Cardiac fibroblast (primary cell): Measurements from ENCODE around the gene MRGPRE.

Experiments
- DNase-seq, 2 donors: peaks; one replicate each; pipeline versions ENCODE4 v3.0.0 to v3.0.0-alpha.2; 2010; ENCODE audit warnings: low read depth in 2 of 2
- H3K4me3 ChIP-seq, 2 donors: replicated peaks in 1 of 2; 1 replicate in 1 of 2; 2 replicates in 1 of 2; pipeline ENCODE4 v1.5.1; 2011; ENCODE audit warnings: low read depth in 2 of 2, low read length in 2 of 2, mild to moderate bottlenecking in 2 of 2, moderate library complexity in 1 of 2
- CTCF ChIP-seq: IDR thresholded peaks from one replicate; pipeline ENCODE4 v1.5.1; 2011; ENCODE audit warnings: low read depth, mild to moderate bottlenecking, low read length, inconsistent platforms

The MRGPRE gene

GRCh38 chr11:3224401-3225057 lies 7.7 kb downstream of the MRGPRE start:
- TF ChIP-seq CTCF = no peak
- no peak for DNase-seq
- no peak overlapping the region for H3K4me3 ChIP-seq

- no peak overlapping the region for H3K4me3 ChIP-seq
- no peak for DNase-seq
- TF ChIP-seq CTCF = no peak
Measured at GRCh38 chr11:3223932-3224381, 8.3 kb downstream of the MRGPRE start.

DNA sequence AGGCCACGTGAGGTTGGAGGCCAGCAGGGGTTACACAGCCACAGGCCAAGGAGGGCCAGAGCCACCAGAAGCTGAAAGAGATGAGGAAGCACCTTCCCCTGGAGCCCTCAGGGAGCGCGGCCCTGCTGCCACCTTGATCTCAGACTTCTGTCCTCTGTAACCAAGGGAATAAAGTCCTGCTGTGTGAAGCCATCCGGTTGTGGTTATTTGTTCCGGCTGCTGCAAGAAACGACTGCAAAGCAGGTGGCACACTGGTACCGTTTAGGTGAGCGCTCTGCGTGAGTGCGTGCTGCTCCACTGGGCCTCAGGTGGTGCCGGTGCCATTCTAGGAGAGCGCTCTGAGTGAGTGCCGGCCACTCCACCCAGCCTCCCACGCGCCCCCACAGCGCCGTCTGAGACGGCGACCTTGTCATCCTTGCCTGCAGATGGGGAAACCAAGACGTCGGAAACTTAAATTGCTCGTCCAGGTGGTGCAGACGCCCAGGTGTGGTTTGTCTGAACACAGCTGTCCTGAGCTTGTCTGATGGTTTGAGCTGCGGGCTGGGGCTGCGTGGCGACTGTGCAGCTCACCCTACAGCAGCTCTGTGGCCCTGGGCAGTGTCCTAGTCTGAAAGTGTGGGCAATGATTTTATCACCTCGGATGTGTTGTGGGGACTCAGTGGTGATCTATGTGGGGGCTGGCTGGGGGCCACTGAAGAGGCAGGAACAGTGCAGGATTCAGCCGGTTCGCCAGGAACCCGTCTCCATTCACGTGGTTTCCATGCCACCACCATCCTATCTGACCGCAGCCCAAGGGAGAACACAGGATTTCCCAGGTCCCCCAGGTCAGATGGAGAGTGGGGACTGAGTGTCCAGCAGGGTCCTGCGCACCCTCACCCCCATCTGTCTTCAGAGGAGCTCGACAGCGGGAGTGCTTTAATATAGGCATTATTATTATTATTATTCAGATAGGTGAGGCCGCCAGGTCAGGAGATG lies 9.0 kb downstream of the MRGPRE start:
- DNase-seq = no peak
- no peak overlapping the region for H3K4me3 ChIP-seq
- no peak for TF ChIP-seq CTCF

- no peak for DNase-seq
- no peak for TF ChIP-seq CTCF
- H3K4me3 ChIP-seq = no peak overlapping the region
Measured at GRCh38 chr11:3222003-3222855, 10.0 kb downstream of the MRGPRE start.

DNA sequence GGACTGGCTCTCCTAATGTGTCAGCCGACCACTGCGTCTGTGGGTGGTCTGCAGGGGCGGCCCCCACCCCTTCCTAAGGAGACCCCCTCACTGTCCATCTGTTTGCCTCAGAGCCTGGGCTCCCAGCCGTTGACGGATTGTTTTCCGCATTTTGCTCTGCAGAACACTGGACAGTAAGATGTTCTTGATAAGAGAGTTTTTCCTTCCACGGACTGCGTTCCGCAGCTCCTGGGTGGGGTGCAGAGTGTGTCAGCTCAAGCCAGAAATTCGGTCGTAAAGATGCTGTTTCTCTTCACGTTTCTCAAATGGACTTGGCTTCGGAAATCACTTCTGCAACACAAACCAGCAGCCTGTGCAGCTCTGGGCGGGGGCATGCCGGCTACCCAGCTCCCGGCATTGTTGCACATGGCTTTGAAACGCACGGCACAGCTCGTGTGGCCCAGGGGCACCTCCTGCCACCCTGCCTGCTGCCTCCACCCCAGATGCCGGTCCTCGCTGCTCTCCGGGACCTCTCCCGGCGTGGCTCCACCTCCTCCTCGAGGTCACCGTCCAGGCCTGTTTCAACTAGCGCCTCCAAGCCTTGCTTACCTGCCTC lies 10.7 kb downstream of the MRGPRE start:
- DNase-seq = no peak
- TF ChIP-seq CTCF = no peak
- no peak overlapping the region for H3K4me3 ChIP-seq
